Measurements from ENCODE around the gene SLC6A3. TPM values are rescaled to one million over a fixed set of nuclear protein-coding genes. Genes with fewer than 3 reads are reported as not detected.
"Not testable (repeated sequence)": the region's sequence is repeated elsewhere in the genome, so short reads cannot be mapped to it uniquely, and the experiment has no call there.

Gene SLC6A3
- total and polyA plus RNA-seq, 9 donors, result 0.05 to 0.62 (median 0.40) TPM

DNA sequence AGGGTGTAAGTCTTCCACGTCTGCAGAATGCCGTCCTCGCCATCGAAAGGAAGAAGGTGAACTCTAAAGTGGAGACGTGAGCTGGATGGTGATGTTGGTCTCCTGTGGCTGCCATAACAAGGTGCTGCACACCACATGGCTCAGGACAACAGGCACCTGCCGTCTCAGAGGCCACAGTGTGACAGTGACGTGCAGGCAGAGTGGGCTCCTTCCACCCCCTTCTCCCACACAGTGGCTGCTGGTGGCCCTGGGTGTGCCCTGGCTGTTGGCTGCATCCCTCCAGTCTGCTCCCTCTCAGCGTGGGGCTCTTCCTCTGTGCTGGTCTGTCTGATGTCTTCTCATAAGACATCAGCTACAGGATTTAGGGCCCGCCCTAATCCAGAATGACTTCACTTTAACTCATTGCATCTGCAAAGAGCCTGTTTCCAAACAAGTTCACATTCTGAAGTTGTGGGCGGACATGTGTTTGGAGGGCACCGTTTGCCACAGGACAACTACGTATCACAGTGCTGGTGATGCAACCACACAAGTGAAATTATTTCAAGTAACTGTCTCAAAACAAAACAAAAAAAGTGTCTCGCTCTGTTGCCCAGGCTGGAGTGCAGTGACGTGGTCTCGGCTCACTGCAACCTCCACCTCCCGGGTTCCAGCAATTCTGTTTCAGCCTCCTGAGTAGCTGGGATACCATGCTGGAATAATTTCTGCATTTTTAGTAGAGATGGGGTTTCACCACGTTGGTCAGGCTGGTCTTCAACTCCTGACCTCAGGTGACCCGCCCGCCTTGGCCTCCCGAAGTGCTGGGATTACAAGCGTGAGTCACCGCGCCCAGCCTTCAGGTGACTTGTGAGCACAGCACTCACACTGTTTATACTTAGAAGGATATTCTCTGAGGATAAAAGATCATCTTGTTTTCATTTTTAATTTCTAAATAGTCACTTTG lies 69.1 kb downstream of the SLC6A3 start:
- no peaks in the 10 kb centered on the region for H3K9me3 ChIP-seq
- no peak overlapping the region for H3K4me3 ChIP-seq
- intact Hi-C loops (cut with DNase I), result loop anchor here in 1 of 4 donors (10.0 kb wide), 1 partner anchor 269 kb away; no protein-coding TSS in a partner anchor
- H3K27ac ChIP-seq, result no peak overlapping the region
- no peak for TF ChIP-seq EP300 (IDR thresholded peaks at IDR 0.05)
- TF ChIP-seq CTCF (IDR thresholded peaks at IDR 0.05), result no peak
- no peak for TF ChIP-seq POLR2A (IDR thresholded peaks at IDR 0.05)
- H3K36me3 ChIP-seq, result no peaks in the 10 kb centered on the region
- WGBS, 3 donors, result 74 to 81% (median 77%) methylated on average over 23 of the region's 23 CpGs
- H3K27me3 ChIP-seq, result no peaks in the 10 kb centered on the region
- no peaks in the 10 kb centered on the region for H3K4me1 ChIP-seq (ENCODE audit: insufficient read depth)
- DNase-seq, result no peak

- no peaks in the 10 kb centered on the region for H3K36me3 ChIP-seq
- no peak overlapping the region for H3K27ac ChIP-seq
- no peak for DNase-seq
- no peaks in the 10 kb centered on the region for H3K4me1 ChIP-seq (ENCODE audit: insufficient read depth)
- no peaks in the 10 kb centered on the region for H3K27me3 ChIP-seq
- WGBS, 3 donors, result 35 to 65% (median 41%) methylated on average over 6 of the region's 6 CpGs
- H3K4me3 ChIP-seq, result no peak overlapping the region
- H3K9me3 ChIP-seq, result no peaks in the 10 kb centered on the region
- intact Hi-C loops (cut with DNase I), result loop anchor here in 1 of 4 donors (10.0 kb wide), 1 partner anchor 270 kb away; no protein-coding TSS in a partner anchor
- TF ChIP-seq CTCF (IDR thresholded peaks at IDR 0.05) (no peak), EP300 (IDR thresholded peaks at IDR 0.05) (no peak), POLR2A (IDR thresholded peaks at IDR 0.05) (no peak)
Measured at GRCh38 chr5:1374679-1375055, 70.6 kb downstream of the SLC6A3 start.

DNA sequence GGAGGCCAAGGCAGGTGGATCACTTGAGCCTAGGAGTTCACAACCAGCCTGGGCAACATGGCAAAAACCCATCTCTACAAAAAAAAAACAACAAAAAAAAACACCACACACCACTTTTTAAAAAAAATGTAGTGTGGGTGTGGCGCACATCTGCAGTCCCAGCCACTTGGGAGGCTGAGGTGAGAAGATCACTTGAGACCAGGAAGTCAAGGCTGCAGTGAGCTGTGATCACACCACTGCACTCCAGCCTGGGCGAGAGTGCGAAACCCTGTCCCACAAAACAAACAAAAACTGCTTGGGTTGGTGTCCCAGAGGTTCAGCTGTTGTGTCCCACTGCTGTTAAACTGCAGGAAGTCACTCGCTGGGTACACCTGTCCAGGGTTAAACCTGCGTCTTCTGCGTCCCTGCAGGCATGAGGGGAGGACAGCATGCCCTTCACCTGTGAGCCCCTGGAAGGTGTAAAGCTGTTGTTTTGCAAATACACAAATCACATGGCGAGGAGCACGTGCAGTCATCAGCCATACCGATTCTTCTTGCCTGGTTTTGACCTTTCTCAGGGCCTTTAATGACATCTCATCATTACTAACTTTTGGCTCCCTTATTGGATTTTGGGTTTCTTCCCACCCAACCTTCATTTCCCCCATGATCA lies 71.1 kb downstream of the SLC6A3 start:
- H3K4me1 ChIP-seq (ENCODE audit: insufficient read depth), result no peaks in the 10 kb centered on the region
- H3K4me3 ChIP-seq, result no peak overlapping the region
- H3K9me3 ChIP-seq, result no peaks in the 10 kb centered on the region
- TF ChIP-seq CTCF (IDR thresholded peaks at IDR 0.05) (no peak), POLR2A (IDR thresholded peaks at IDR 0.05) (no peak), EP300 (IDR thresholded peaks at IDR 0.05) (no peak)
- intact Hi-C loops (cut with DNase I), result loop anchor here in 1 of 4 donors (10.0 kb wide), 1 partner anchor 271 kb away; no protein-coding TSS in a partner anchor
- no peak for DNase-seq
- no peaks in the 10 kb centered on the region for H3K36me3 ChIP-seq
- H3K27ac ChIP-seq, result no peak overlapping the region
- WGBS, 3 donors, result 68 to 75% (median 73%) methylated on average over 9 of the region's 9 CpGs
- no peaks in the 10 kb centered on the region for H3K27me3 ChIP-seq

- not testable (repeated sequence) for H3K9me3 ChIP-seq; H3K27ac ChIP-seq; H3K36me3 ChIP-seq; H3K4me1 ChIP-seq (ENCODE audit: insufficient read depth); DNase-seq; H3K4me3 ChIP-seq; H3K27me3 ChIP-seq
- 88 to 95% (median 90%) methylated on average over 4 of the region's 4 CpGs for WGBS, 3 donors
- intact Hi-C loops (cut with DNase I), result loop anchor here in 1 of 4 donors (10.0 kb wide), 1 partner anchor 273 kb away; no protein-coding TSS in a partner anchor
Measured at GRCh38 chr5:1371972-1372342, 73.3 kb downstream of the SLC6A3 start.

Data from ovary (tissue), 9 donors.